IMR-90 (cell line): ENCODE measurements around the gene DSN1. TPM values are rescaled to one million over a fixed set of nuclear protein-coding genes. Genes with fewer than 3 reads are reported as not detected.

ENCODE experiments used
- ATAC-seq: fragments of 200-7000 bp; cut with Tn5 transposase; 2 replicates; pipeline ENCODE4 v1.9.1; 2020; ENCODE audit warnings: low read depth, mild to moderate bottlenecking, moderate library complexity
- BruUV-seq: library from RNA; stranded (reverse); fragments of 400-500 nt; replicated peaks from 2 replicates; lab custom pipeline; 2021; lab: Mats Ljungman, UMichigan
- CTCF ChIA-PET: fragments of 300-600 bp; formaldehyde crosslinking; extraction: SDS; loops from one replicate; lab custom pipeline; 2021; ENCODE audit warnings: antibody characterized with exemption; lab: Yijun Ruan, JAX
- POLR2A ChIA-PET: fragments of 300-600 bp; sonication (Branson Sonifier 250); formaldehyde crosslinking; loops from one replicate; lab custom pipeline; 2022; ENCODE audit warnings: antibody characterized with exemption; ENCODE audit not compliant: unreplicated experiment; lab: Charles Lee
- DNase-seq: peaks from one replicate; pipeline ENCODE4 v3.0.0; 2013
- H2AFZ ChIP-seq: replicated peaks from 2 replicates; pipeline ENCODE3; 2013; ENCODE audit warnings: low read length, mild to moderate bottlenecking; ENCODE audit not compliant: poor library complexity
- H2AK5ac ChIP-seq: 2 replicates; pipeline ENCODE4 v1.6.1; 2013; ENCODE audit warnings: low read depth, low read length, inconsistent platforms
- H2AK9ac ChIP-seq: replicated peaks from 2 replicates; pipeline ENCODE3; 2013; ENCODE audit warnings: mild to moderate bottlenecking, low read depth, low read length, moderate library complexity; ENCODE audit not compliant: poor library complexity
- H2BK120ac ChIP-seq: 2 replicates; pipeline ENCODE4 v1.6.1; 2013; ENCODE audit warnings: low read depth, low read length, inconsistent platforms
- H2BK15ac ChIP-seq: 3 replicates; pipeline ENCODE4 v1.6.1; 2013; ENCODE audit warnings: low read depth, low read length, inconsistent platforms
- H2BK20ac ChIP-seq: 2 replicates; pipeline ENCODE4 v1.6.1; 2013; ENCODE audit warnings: low read depth, mild to moderate bottlenecking, inconsistent platforms, low read length, moderate library complexity
- H2BK5ac ChIP-seq: 2 replicates; pipeline ENCODE4 v1.6.1; 2013; ENCODE audit warnings: mild to moderate bottlenecking, low read depth, low read length, inconsistent platforms; ENCODE audit not compliant: poor library complexity, severe bottlenecking
- H3K14ac ChIP-seq: replicated peaks from 2 replicates; pipeline ENCODE4 v1.6.1; 2013; ENCODE audit warnings: low read depth, low read length, inconsistent platforms
- H3K18ac ChIP-seq: 2 replicates; pipeline ENCODE4 v1.6.1; 2013; ENCODE audit warnings: low read depth, low read length, control low read depth
- H3K23ac ChIP-seq: 2 replicates; pipeline ENCODE4 v1.6.1; 2013; ENCODE audit warnings: low read depth, low read length, inconsistent platforms
- H3K27ac ChIP-seq: 2 replicates; pipeline ENCODE4 v1.5.1; 2013; ENCODE audit warnings: mild to moderate bottlenecking, control low read depth, low read length; ENCODE audit not compliant: insufficient read depth
- H3K27me3 ChIP-seq: 2 replicates; pipeline ENCODE4 v1.6.1; 2013; ENCODE audit warnings: low read length; ENCODE audit not compliant: control insufficient read depth, insufficient read depth
- H3K36me3 ChIP-seq: 2 replicates; pipeline ENCODE4 v1.6.1; 2013; ENCODE audit warnings: low read length, mixed read lengths; ENCODE audit not compliant: control insufficient read depth, insufficient read depth
- H3K4ac ChIP-seq: 2 replicates; pipeline ENCODE4 v1.6.1; 2013; ENCODE audit warnings: low read depth, low read length, inconsistent platforms
- H3K4me1 ChIP-seq: 2 replicates; pipeline ENCODE4 v1.6.1; 2013; ENCODE audit warnings: low read length, mixed read lengths; ENCODE audit not compliant: control insufficient read depth, insufficient read depth
- H3K4me2 ChIP-seq: 2 replicates; pipeline ENCODE4 v1.6.1; 2013; ENCODE audit warnings: low read depth, mild to moderate bottlenecking, control low read depth, low read length, moderate library complexity
- H3K4me3 ChIP-seq: 2 replicates; pipeline ENCODE4 v1.5.1; 2013; ENCODE audit warnings: low read depth, mild to moderate bottlenecking, control low read depth, low read length, moderate library complexity; ENCODE audit not compliant: insufficient read depth
- H3K56ac ChIP-seq: 2 replicates; pipeline ENCODE4 v1.6.1; 2013; ENCODE audit warnings: low read length, inconsistent platforms; ENCODE audit not compliant: insufficient read depth; ENCODE audit errors: extremely low read depth
- H3K79me1 ChIP-seq, 2 experiments: 2 replicates each; pipeline ENCODE4 v1.6.1; 2013; ENCODE audit warnings: low read length in 2 of 2, inconsistent platforms in 1 of 2, low read depth in 1 of 2
- H3K9ac ChIP-seq: 2 replicates; pipeline ENCODE4 v1.6.1; 2013; ENCODE audit warnings: low read depth, low read length, control low read depth
- H3K9me1 ChIP-seq: 2 replicates; pipeline ENCODE4 v1.6.1; 2013; ENCODE audit warnings: low read length, inconsistent platforms; ENCODE audit not compliant: insufficient read depth
- H3K9me3 ChIP-seq: 2 replicates; pipeline ENCODE4 v1.6.1; 2013; ENCODE audit warnings: low read length; ENCODE audit not compliant: control insufficient read depth, insufficient read depth
- H4K20me1 ChIP-seq: 2 replicates; pipeline ENCODE4 v1.6.1; 2013; ENCODE audit warnings: low read length, inconsistent platforms; ENCODE audit not compliant: insufficient read depth
- H4K5ac ChIP-seq: 2 replicates; pipeline ENCODE4 v1.6.1; 2013; ENCODE audit warnings: mild to moderate bottlenecking, low read depth, low read length, control low read depth
- H4K8ac ChIP-seq, 2 experiments: 2 replicates each; pipeline ENCODE4 v1.6.1; 2013; ENCODE audit warnings: low read depth in 2 of 2, low read length in 2 of 2, control low read depth in 1 of 2, inconsistent platforms in 1 of 2
- H4K91ac ChIP-seq: 2 replicates; pipeline ENCODE4 v1.6.1; 2013; ENCODE audit warnings: low read depth, low read length, inconsistent platforms; ENCODE audit not compliant: insufficient read depth
- BHLHE40 ChIP-seq: fragments of 150-350 bp; IDR thresholded peaks from 2 replicates; pipeline ENCODE4 v1.6.1; 2016; ENCODE audit warnings: mild to moderate bottlenecking, low read depth, low read length
- CEBPB ChIP-seq: IDR thresholded peaks from 2 replicates; pipeline ENCODE4 v1.6.1; 2012; ENCODE audit warnings: low read depth, low read length, improper control_type of control experiment
- CHD1 ChIP-seq: IDR thresholded peaks from 2 replicates; pipeline ENCODE4 v1.6.1; 2012; ENCODE audit warnings: low read depth, low read length, improper control_type of control experiment
- CTCF ChIP-seq: conservative IDR thresholded peaks from 2 replicates; pipeline ENCODE4 v1.5.1; 2012; ENCODE audit warnings: mild to moderate bottlenecking, low read depth, low read length, improper control_type of control experiment
- ELK1 ChIP-seq: fragments of 150-350 bp; IDR thresholded peaks from 2 replicates; pipeline ENCODE4 v1.6.1; 2016; ENCODE audit warnings: low read depth, mild to moderate bottlenecking, low read length, moderate library complexity, borderline replicate concordance
- FOS ChIP-seq: fragments of 150-350 bp; IDR thresholded peaks from 2 replicates; pipeline ENCODE4 v1.6.1; 2016; ENCODE audit warnings: low read depth, low read length
- MAFK ChIP-seq: IDR thresholded peaks from 2 replicates; pipeline ENCODE4 v1.6.1; 2012; ENCODE audit warnings: low read depth, low read length, improper control_type of control experiment
- MAZ ChIP-seq: IDR thresholded peaks from 2 replicates; pipeline ENCODE4 v1.6.1; 2012; ENCODE audit warnings: low read depth, mild to moderate bottlenecking, low read length, improper control_type of control experiment, moderate library complexity, borderline replicate concordance
- MXI1 ChIP-seq: IDR thresholded peaks from 2 replicates; pipeline ENCODE4 v1.6.1; 2012; ENCODE audit warnings: low read depth, mild to moderate bottlenecking, low read length, moderate library complexity, borderline replicate concordance
- NFE2L2 ChIP-seq: fragments of 150-350 bp; IDR thresholded peaks from 2 replicates; pipeline ENCODE4 v1.6.1; 2016; ENCODE audit warnings: low read depth, mild to moderate bottlenecking, low read length
- POLR2A ChIP-seq: IDR thresholded peaks from 2 replicates; pipeline ENCODE4 v1.6.1; 2012; ENCODE audit warnings: mild to moderate bottlenecking, low read depth, low read length
- RAD21 ChIP-seq: IDR thresholded peaks from 2 replicates; pipeline ENCODE4 v1.6.1; 2012; ENCODE audit warnings: low read length, improper control_type of control experiment
- RCOR1 ChIP-seq: IDR thresholded peaks from 2 replicates; pipeline ENCODE4 v1.6.1; 2012; ENCODE audit warnings: mild to moderate bottlenecking, low read length, improper control_type of control experiment; ENCODE audit not compliant: insufficient replicate concordance
- RFX5 ChIP-seq: IDR thresholded peaks from 2 replicates; pipeline ENCODE4 v1.8.0; 2012; ENCODE audit warnings: low read depth, mild to moderate bottlenecking, low read length, moderate library complexity
- SMC3 ChIP-seq: fragments of 150-350 bp; IDR thresholded peaks from 2 replicates; pipeline ENCODE4 v1.6.1; 2016; ENCODE audit warnings: low read depth, mild to moderate bottlenecking, antibody characterized with exemption, low read length, moderate library complexity
- USF2 ChIP-seq: fragments of 150-350 bp; IDR thresholded peaks from 2 replicates; pipeline ENCODE4 v1.6.1; 2017; ENCODE audit warnings: mild to moderate bottlenecking, antibody characterized with exemption, low read length, low read depth
- WGBS, 2 experiments: methylation state at CpG; one replicate each; pipeline versions ENCODE4 v1.1.5 to v1.1.7; 2013; ENCODE audit warnings: missing lambda C conversion rate in 2 of 2; ENCODE audit not compliant: insufficient read length in 1 of 2; ENCODE audit errors: extremely low coverage in 2 of 2; 5-methylcytosine and 5-hydroxymethylcytosine counted together
- dilution Hi-C: fragments of 300-500 bp; cut with HindIII; formaldehyde crosslinking; loops from one replicate; pipeline ENCODE4 v1.14.3; 2018; ENCODE audit warnings: low sequenced_read_pairs; ENCODE audit not compliant: unreplicated experiment
- in situ Hi-C: fragments of 300-500 bp; cut with MboI; formaldehyde crosslinking; loops from 3 replicates; pipeline ENCODE4 v1.14.3; 2019; ENCODE audit warnings: low sequenced_read_pairs, inconsistent platforms, mixed read lengths
- intact Hi-C: fragments of 100-400 bp; cut with micrococcal nuclease; formaldehyde crosslinking; loops from 2 replicates; pipeline ENCODE4 v1.10.0; 2022
- polyA plus RNA-seq, 3 experiments: library from polyadenylated mRNA; depleted of rRNA; stranded (reverse); fragments of >200 nt; gene quantifications; 2 replicates each; pipeline ENCODE4 v1.2.3, GENCODE V29; 2012; ENCODE audit warnings: low replicate concordance in 1 of 3
- total RNA-seq: library from RNA; depleted of rRNA; stranded (reverse); fragments of >200 nt; gene quantifications from 2 replicates; pipeline ENCODE4 v1.2.3, GENCODE V29; 2012

The DSN1 gene
- total and polyA plus RNA-seq, 2 of the 4 experiments (the other 2 are of a cell fraction), result 10.5 to 16.3 TPM

- H3K14ac ChIP-seq, result no peak overlapping the region
- H2AK5ac ChIP-seq, result no peak overlapping the region
- ChIA-PET CTCF (no interaction called here), POLR2A (no interaction called here)
- H2BK20ac ChIP-seq, result no peak overlapping the region
- no peaks in the 10 kb centered on the region for H3K9me3 ChIP-seq
- no TSS peak for BruUV-seq
- no peak overlapping the region for H4K8ac ChIP-seq
- 80% methylated on average over 2 of the region's 5 CpGs; no CpG with 5 or more reads in 1 of the 2 experiments for WGBS, 2 experiments
- no peaks in the 10 kb centered on the region for H3K4me1 ChIP-seq
- no peak for ATAC-seq
- TF ChIP-seq POLR2A (no peak), USF2 (no peak), CTCF (no peak), MAZ (no peak), BHLHE40 (no peak), CEBPB (no peak), NFE2L2 (no peak), FOS (no peak), RFX5 (no peak), RCOR1 (no peak), CHD1 (no peak), SMC3 (no peak), MXI1 (no peak), MAFK (no peak), RAD21 (no peak), ELK1 (no peak)
- H3K18ac ChIP-seq, result no peak overlapping the region
- no peak overlapping the region for H3K9ac ChIP-seq
- dilution Hi-C loops (no loop called here), in situ Hi-C loops (loop anchor here (10.0 kb wide), 1 partner anchor 138 kb away; no protein-coding TSS in a partner anchor), intact Hi-C loops (no loop called here)
- no peak overlapping the region for H2AFZ ChIP-seq
- no peak overlapping the region for H3K56ac ChIP-seq
- no peak overlapping the region for H2BK120ac ChIP-seq
- H3K23ac ChIP-seq, result no peak overlapping the region
- no peak overlapping the region for H2BK15ac ChIP-seq
- H2BK5ac ChIP-seq, result no peak overlapping the region
- H3K79me1 ChIP-seq, result no peaks in the 10 kb centered on the region
- H3K4me2 ChIP-seq, result no peak overlapping the region
- H3K4me3 ChIP-seq, result no peak overlapping the region
- H3K4ac ChIP-seq, result no peak overlapping the region
- no peak overlapping the region for H3K27ac ChIP-seq
- no peak overlapping the region for H4K5ac ChIP-seq
- peaks cover 7% of the 10 kb centered on the region for H3K36me3 ChIP-seq
- no peak overlapping the region for H4K91ac ChIP-seq
- DNase-seq, result no peak
- H2AK9ac ChIP-seq, result no peak overlapping the region
- H4K20me1 ChIP-seq, result peaks cover 8% of the 10 kb centered on the region; the same call in 1 of the 2 replicates
- no peaks in the 10 kb centered on the region for H3K27me3 ChIP-seq
- H3K9me1 ChIP-seq, result no peaks in the 10 kb centered on the region
Observed at GRCh38 chr20:36752582-36752981, 21.0 kb downstream of the DSN1 start.
